Astrocyte of the spinal cord (primary cell): ENCODE data around the gene GRAMD2B.
"Not testable (repeated sequence)": the region's sequence is repeated elsewhere in the genome, so short reads cannot be mapped to it uniquely, and the experiment has no call there.

ENCODE experiments used
- DNase-seq: peaks from one replicate; pipeline ENCODE4 v3.0.0; 2011; ENCODE audit warnings: low read depth, low spot score
- H3K4me3 ChIP-seq: 2 replicates; pipeline ENCODE4 v1.5.1; 2011; ENCODE audit warnings: low read depth, mild to moderate bottlenecking, low read length, moderate library complexity
- CTCF ChIP-seq: IDR thresholded peaks from 2 replicates; pipeline ENCODE4 v1.5.1; 2012; ENCODE audit warnings: low read depth, mild to moderate bottlenecking, low read length, inconsistent platforms
- in situ Hi-C: cut with HindIII; loops from 2 replicates; pipeline ENCODE4 v1.10.0; 2017; ENCODE audit warnings: low sequenced_read_pairs

GRAMD2B gene

GRCh38 chr5:126515337-126515736 is 92.1 kb downstream of the GRAMD2B start:
- in situ Hi-C loops: no loop called here
- no peak overlapping the region for H3K4me3 ChIP-seq
- DNase-seq: no peak
- TF ChIP-seq CTCF: no peak

GRCh38 chr5:126516133-126516532 is 92.9 kb downstream of the GRAMD2B start:
- peak; percentile 80 for DNase-seq
- in situ Hi-C loops: no loop called here
- TF ChIP-seq CTCF: no peak

DNA sequence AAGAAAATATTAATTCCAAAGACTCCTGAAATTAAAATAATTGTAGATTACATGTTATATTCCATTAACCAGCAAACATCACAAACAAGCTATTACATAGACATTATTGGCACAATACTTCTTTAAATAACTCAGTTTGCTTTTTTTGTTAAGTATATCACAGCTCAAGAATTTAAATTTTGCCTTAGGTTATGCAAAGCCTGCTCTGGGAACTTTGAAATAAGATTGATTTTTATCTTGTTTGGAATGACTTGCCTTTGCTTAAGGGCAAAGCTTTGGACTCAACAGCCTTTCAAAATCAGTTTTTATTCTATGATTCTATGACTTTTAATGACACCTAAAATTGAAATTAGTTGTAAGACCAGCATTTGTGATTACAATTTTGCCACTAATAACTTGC is 93.6 kb downstream of the GRAMD2B start:
- in situ Hi-C loops: no loop called here
- H3K4me3 ChIP-seq: no peak overlapping the region
- TF ChIP-seq CTCF: no peak
- DNase-seq: no peak

More at GRCh38 chr5:126516133-126516532, 92.9 kb downstream of the GRAMD2B start:
- H3K4me3 ChIP-seq: no peak overlapping the region

DNA sequence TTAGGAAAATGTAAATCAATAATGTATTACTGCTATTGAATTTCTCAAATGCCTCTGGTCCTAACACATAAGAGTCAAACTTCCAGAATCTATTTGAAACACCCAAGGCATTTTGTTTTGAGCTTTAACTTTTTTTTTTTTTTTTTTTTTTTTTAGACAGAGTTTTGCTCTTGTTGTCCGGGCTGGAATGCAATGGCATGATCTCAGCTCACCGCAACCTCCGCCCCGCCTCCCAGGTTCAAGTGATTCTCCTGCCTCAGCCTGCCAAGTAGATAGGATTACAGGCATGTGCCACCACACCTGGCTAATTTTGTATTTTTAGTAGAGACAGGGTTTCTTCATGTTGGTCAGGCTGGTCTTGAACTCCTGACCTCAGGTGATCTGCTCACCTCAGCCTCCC is 96.0 kb downstream of the GRAMD2B start:
- in situ Hi-C loops, H3K4me3 ChIP-seq, DNase-seq: not testable (repeated sequence)

DNA sequence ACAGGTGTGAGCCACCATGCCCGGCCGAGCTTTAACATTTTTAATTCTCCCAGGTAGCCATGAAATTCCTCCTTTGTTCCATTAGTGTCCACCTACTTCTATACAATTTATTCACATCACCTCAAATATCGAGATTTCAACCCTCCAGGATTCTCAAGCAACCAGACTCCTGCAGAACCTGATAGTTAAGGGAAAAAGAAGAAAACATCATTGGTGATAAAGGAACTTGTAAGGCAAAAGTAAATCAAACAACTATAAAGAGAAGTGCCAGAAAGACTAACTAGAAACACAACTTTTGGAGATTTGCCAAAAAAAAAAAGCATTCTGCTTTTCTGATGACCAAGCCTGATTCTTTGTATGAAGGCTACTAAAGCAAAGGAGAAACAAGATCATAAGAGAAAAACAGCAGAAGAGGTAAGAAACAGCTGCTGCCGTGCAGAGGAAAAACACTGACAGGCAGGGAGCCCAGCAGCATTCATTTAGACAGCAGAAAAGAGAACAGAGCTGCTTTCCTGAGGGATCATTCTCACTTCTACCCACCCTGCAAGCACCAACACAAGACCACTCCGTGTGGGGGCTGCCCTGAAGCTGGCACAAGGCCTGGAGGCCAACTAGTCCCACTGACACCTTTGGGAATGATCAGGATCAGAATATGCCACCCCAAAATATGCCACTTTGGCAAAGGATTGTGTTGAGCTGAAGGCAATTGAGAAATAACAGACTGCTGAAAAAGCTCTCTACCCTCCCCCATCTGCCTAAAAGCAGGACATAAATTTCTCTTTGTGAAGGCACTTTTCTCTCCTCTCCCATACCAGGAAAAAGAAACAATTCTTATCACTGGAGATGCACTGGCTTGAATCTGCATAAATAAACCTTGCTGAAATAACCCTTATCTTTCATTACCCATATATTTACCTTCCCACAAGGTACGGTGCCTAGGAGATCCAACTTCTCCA is 96.7 kb downstream of the GRAMD2B start:
- no peak overlapping the region for H3K4me3 ChIP-seq
- DNase-seq: peak; percentile 51
- in situ Hi-C loops: no loop called here
- no peak for TF ChIP-seq CTCF

- no peak for TF ChIP-seq CTCF
- H3K4me3 ChIP-seq: no peak overlapping the region
- DNase-seq: no peak
- in situ Hi-C loops: no loop called here
Measured at GRCh38 chr5:126520593-126520953, 97.4 kb downstream of the GRAMD2B start.

- no peak overlapping the region for H3K4me3 ChIP-seq
- in situ Hi-C loops: no loop called here
- DNase-seq: no peak
- no peak for TF ChIP-seq CTCF
Measured at GRCh38 chr5:126521130-126521529, 97.9 kb downstream of the GRAMD2B start.
